Duodenal mucosa (tissue), 2 donors: ENCODE data around the gene RIMBP2.
"Not testable (repeated sequence)": the region's sequence is repeated elsewhere in the genome, so short reads cannot be mapped to it uniquely, and the experiment has no call there.

Source experiments
- H3K27ac ChIP-seq: one replicate; pipeline ENCODE4 v1.7.0; 2013; ENCODE audit warnings: low read depth, low read length
- H3K27me3 ChIP-seq, 2 donors: one replicate each; pipeline ENCODE4 v1.7.0; 2013; ENCODE audit warnings: low read length in 2 of 2, control low read depth in 1 of 2; ENCODE audit not compliant: insufficient read depth in 2 of 2, control insufficient read depth in 1 of 2
- H3K36me3 ChIP-seq, 2 donors: one replicate each; pipeline ENCODE4 v1.7.0; 2013; ENCODE audit warnings: low read length in 2 of 2, control low read depth in 1 of 2; ENCODE audit not compliant: insufficient read depth in 2 of 2, control insufficient read depth in 1 of 2
- H3K4me1 ChIP-seq, 2 donors: one replicate each; pipeline ENCODE4 v1.7.0; 2013; ENCODE audit warnings: low read length in 2 of 2, control low read depth in 1 of 2; ENCODE audit not compliant: insufficient read depth in 2 of 2, control insufficient read depth in 1 of 2
- H3K4me3 ChIP-seq, 2 donors: one replicate each; pipeline ENCODE4 v1.7.0; 2013; ENCODE audit warnings: low read length in 2 of 2, low read depth in 1 of 2
- H3K9ac ChIP-seq, 2 donors: one replicate each; pipeline ENCODE4 v1.7.0; 2013; ENCODE audit warnings: low read length in 2 of 2, low read depth in 1 of 2
- H3K9me3 ChIP-seq, 2 donors: one replicate each; pipeline ENCODE4 v1.7.0; 2013; ENCODE audit warnings: low read length in 2 of 2, control low read depth in 1 of 2; ENCODE audit not compliant: control insufficient read depth in 1 of 2

The RIMBP2 gene

GRCh38 chr12:130752037-130752436, 35.9 kb upstream of the RIMBP2 start:
- not testable (repeated sequence) for H3K27ac ChIP-seq, H3K27me3 ChIP-seq

GRCh38 chr12:130748786-130749185, 32.7 kb upstream of the RIMBP2 start:
- H3K4me1 ChIP-seq: peaks cover 0 to 5% of the 10 kb centered on the region in 2 donors
- H3K4me3 ChIP-seq: no peak overlapping the region
- peaks cover 0 to 3% of the 10 kb centered on the region in 2 donors for H3K27me3 ChIP-seq
- no peak overlapping the region for H3K9ac ChIP-seq
- no peak overlapping the region for H3K27ac ChIP-seq
- H3K9me3 ChIP-seq: no peaks in the 10 kb centered on the region
- H3K36me3 ChIP-seq: no peaks in the 10 kb centered on the region

More at GRCh38 chr12:130752037-130752436, 35.9 kb upstream of the RIMBP2 start:
- not testable (repeated sequence) for H3K9me3 ChIP-seq, H3K9ac ChIP-seq, H3K36me3 ChIP-seq, H3K4me3 ChIP-seq, H3K4me1 ChIP-seq

DNA sequence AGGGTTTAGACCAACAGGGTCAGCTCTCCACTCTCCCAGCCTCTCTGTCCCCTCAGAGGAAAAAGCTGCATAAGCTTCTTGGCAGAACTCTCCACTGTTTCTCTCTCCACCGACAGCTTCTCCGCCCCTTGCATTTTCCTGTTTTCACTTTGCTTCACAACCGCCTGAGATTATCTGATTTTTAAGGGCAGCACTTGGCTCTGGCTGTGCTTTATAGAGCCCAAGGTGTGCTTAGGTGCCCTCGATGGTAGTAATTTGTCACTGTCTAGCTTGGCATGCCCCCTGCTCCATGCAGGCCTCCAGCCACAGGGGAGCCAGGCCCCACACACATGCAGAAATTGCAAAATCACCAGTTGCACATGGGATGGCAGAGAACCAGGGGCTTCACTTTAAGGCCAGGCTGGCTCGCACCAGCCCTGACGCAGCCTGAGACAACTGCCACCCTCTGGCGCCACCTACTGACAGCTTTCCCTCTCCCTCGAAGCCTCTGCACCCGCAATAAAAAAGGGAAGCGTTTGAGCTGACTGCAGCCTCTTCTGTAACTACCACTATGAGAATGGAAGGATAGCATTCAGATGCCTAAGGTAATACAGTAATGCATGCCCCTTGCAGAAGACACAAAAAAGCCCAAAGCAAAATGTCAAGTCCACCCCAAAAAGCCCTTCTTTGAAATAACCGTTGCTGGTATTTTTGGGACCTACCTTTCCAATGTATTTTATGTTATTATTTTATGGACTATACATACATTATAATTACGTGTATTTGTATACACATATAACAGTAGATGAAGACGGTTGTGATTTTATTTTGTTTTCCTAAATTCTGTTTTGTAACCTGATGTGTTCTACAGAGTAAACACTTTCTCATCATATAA, 32.0 kb upstream of the RIMBP2 start:
- no peak overlapping the region for H3K27ac ChIP-seq
- H3K4me3 ChIP-seq: no peak overlapping the region
- peaks cover 0 to 3% of the 10 kb centered on the region in 2 donors for H3K27me3 ChIP-seq
- no peaks in the 10 kb centered on the region for H3K9me3 ChIP-seq
- no peak overlapping the region for H3K9ac ChIP-seq
- no peaks in the 10 kb centered on the region for H3K36me3 ChIP-seq
- peaks cover 0 to 5% of the 10 kb centered on the region in 2 donors for H3K4me1 ChIP-seq

DNA sequence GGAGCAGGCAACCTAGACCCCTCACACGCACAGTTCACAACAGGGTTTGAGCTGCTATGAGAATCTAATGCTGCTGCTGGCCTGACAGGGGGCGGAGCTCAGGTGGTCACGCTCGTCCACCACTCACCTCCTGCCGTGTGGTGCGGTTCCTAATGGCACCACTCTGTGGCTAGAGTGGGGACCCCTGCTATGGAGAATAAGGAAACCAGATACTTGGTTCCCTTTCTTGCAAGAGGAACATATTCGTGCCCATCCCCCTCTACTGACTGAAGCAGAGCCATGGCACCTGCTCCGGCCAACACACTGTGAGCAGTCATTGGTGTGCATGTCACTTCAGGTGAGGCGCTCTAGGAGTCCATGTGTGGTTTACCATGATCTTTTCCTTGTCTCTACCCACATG, 30.4 kb upstream of the RIMBP2 start:
- H3K4me3 ChIP-seq: no peak overlapping the region
- H3K27me3 ChIP-seq: peaks cover 0 to 3% of the 10 kb centered on the region in 2 donors
- H3K4me1 ChIP-seq: peaks cover 0 to 5% of the 10 kb centered on the region in 2 donors
- no peaks in the 10 kb centered on the region for H3K9me3 ChIP-seq
- no peak overlapping the region for H3K9ac ChIP-seq
- no peak overlapping the region for H3K27ac ChIP-seq
- H3K36me3 ChIP-seq: no peaks in the 10 kb centered on the region

DNA sequence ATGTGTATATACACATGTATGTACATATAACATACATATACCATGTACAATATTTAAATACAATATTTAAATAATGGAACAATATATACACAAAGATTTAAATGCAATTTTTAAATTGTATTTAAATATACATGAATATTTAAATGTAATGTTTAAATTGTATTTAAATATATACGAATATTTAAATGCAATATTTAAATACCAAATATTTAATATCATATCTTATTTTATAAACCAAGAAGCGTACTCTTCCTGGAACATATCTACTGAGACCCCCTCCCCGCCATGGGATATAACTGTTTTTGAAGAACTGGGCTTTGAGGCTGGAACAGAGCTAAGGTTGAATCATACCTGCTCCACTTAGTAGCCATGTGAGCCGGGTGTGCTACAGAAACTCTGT, 29.8 kb upstream of the RIMBP2 start:
- Histone ChIP-seq H3K9ac (no peak overlapping the region), H3K36me3 (no peaks in the 10 kb centered on the region), H3K4me3 (no peak overlapping the region), H3K9me3 (no peaks in the 10 kb centered on the region), H3K27me3 (peaks cover 0 to 3% of the 10 kb centered on the region in 2 donors), H3K27ac (no peak overlapping the region), H3K4me1 (peaks cover 0 to 5% of the 10 kb centered on the region in 2 donors)

GRCh38 chr12:130744274-130744673, 28.2 kb upstream of the RIMBP2 start:
- H3K4me3 ChIP-seq: no peak overlapping the region
- H3K27ac ChIP-seq: no peak overlapping the region
- no peaks in the 10 kb centered on the region for H3K9me3 ChIP-seq
- peaks cover 0 to 6% of the 10 kb centered on the region in 2 donors for H3K27me3 ChIP-seq
- no peaks in the 10 kb centered on the region for H3K36me3 ChIP-seq
- H3K4me1 ChIP-seq: peaks cover 0 to 5% of the 10 kb centered on the region in 2 donors
- H3K9ac ChIP-seq: no peak overlapping the region

DNA sequence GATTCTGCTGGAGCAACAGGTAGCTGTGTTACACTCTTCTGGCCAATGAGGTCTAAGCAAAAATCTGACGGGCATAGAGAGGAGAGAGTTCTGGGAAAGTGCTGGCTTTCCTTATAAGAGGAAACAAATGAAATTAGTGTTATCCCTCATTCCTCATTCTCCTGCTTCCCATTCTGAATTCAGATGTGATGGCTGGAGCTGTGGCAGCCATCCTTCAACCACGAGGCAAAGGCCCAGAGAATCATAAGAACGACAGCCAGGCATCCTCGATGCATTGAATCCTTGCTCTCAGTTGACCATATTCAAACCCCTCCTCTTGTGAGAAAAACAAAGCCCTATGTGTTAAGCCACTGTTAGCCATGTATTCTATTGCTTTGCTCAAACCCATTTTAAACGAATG, 27.5 kb upstream of the RIMBP2 start:
- H3K27me3 ChIP-seq: peaks cover 0 to 6% of the 10 kb centered on the region in 2 donors
- no peak overlapping the region for H3K9ac ChIP-seq
- no peaks in the 10 kb centered on the region for H3K9me3 ChIP-seq
- no peak overlapping the region for H3K27ac ChIP-seq
- H3K4me1 ChIP-seq: peaks cover 0 to 5% of the 10 kb centered on the region in 2 donors
- no peak overlapping the region for H3K4me3 ChIP-seq
- H3K36me3 ChIP-seq: no peaks in the 10 kb centered on the region

- H3K27me3 ChIP-seq: peaks cover 0 to 6% of the 10 kb centered on the region in 2 donors
- H3K4me1 ChIP-seq: peaks cover 0 to 5% of the 10 kb centered on the region in 2 donors
- H3K9ac ChIP-seq: no peak overlapping the region
- no peak overlapping the region for H3K27ac ChIP-seq
- no peaks in the 10 kb centered on the region for H3K36me3 ChIP-seq
- H3K9me3 ChIP-seq: no peaks in the 10 kb centered on the region
- no peak overlapping the region for H3K4me3 ChIP-seq
Observed at GRCh38 chr12:130743176-130743575, 27.1 kb upstream of the RIMBP2 start.

DNA sequence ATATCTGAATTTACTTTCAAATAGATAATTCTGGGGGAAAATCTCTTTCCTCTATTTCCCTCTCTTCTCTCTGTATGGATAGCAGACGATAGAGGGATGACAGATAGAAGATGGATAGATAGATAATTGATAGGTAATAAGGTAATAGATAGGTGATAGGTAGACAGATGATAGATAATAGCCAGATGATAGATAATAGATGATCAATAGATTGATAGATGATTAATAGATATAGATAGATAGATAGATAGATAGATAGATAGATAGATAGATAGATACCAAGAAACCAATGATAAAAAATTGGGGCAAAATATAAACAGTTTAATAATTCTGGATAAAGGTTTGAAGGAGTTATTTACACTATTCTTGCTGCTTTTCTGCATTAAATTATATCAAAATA, 26.6 kb upstream of the RIMBP2 start:
- H3K4me1 ChIP-seq: peaks cover 0 to 1% of the 10 kb centered on the region in 2 donors
- no peaks in the 10 kb centered on the region for H3K9me3 ChIP-seq
- no peak overlapping the region for H3K4me3 ChIP-seq
- H3K27ac ChIP-seq: no peak overlapping the region
- H3K9ac ChIP-seq: no peak overlapping the region
- no peaks in the 10 kb centered on the region for H3K36me3 ChIP-seq
- peaks cover 0 to 3% of the 10 kb centered on the region in 2 donors for H3K27me3 ChIP-seq

DNA sequence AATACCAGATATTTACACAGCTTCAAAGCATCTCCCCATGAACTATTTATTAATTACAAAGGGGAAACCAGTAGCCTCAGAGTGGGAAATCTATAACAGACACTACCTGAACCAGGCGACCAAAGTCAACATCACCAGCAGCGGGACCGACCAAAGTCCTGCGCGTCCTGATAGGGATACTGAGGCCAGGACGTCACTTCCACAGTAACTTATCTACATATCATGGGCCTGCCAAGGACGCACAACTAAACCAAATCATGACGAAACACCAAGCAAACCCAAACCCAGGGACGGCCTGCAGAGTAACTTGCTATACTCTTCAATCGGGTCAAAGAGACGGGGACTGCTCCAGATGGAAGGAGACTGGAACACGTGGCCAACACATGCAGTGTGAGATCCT, 26.0 kb upstream of the RIMBP2 start:
- Histone ChIP-seq H3K4me3 (no peak overlapping the region), H3K36me3 (no peaks in the 10 kb centered on the region), H3K27ac (no peak overlapping the region), H3K4me1 (no peaks in the 10 kb centered on the region), H3K9me3 (no peaks in the 10 kb centered on the region), H3K27me3 (peaks cover 0 to 3% of the 10 kb centered on the region in 2 donors), H3K9ac (no peak overlapping the region)
